Osteocyte (in vitro differentiated cells): Measurements from ENCODE around the gene REPIN1. TPM values are rescaled to one million over a fixed set of nuclear protein-coding genes. Genes with fewer than 3 reads are reported as not detected.

Experiments used
- DNase-seq: peaks from one replicate; pipeline ENCODE4 v3.0.0; 2021; ENCODE audit warnings: mixed read lengths; ENCODE audit not compliant: unreplicated experiment; ENCODE audit errors: extremely low spot score
- H3K27ac Mint-ChIP-seq: one replicate; pipeline ENCODE4 v1.8.0; 2021; ENCODE audit warnings: mild to moderate bottlenecking, mixed read lengths; ENCODE audit not compliant: unreplicated experiment
- H3K27me3 Mint-ChIP-seq: one replicate; pipeline ENCODE4 v1.8.0; 2021; ENCODE audit warnings: mixed read lengths; ENCODE audit not compliant: unreplicated experiment
- H3K36me3 Mint-ChIP-seq: one replicate; pipeline ENCODE4 v1.8.0; 2021; ENCODE audit warnings: mixed read lengths; ENCODE audit not compliant: unreplicated experiment
- H3K4me1 Mint-ChIP-seq: one replicate; pipeline ENCODE4 v1.8.0; 2021; ENCODE audit warnings: mixed read lengths; ENCODE audit not compliant: unreplicated experiment
- H3K4me3 Mint-ChIP-seq: one replicate; pipeline ENCODE4 v1.8.0; 2021; ENCODE audit warnings: mild to moderate bottlenecking, moderate library complexity, mixed read lengths; ENCODE audit not compliant: unreplicated experiment
- H3K9me3 Mint-ChIP-seq: one replicate; pipeline ENCODE4 v1.8.0; 2021; ENCODE audit warnings: mixed read lengths; ENCODE audit not compliant: unreplicated experiment
- CTCF ChIP-seq: fragments of 200-600 bp; sonication (generic); IDR thresholded peaks from 2 replicates; pipeline ENCODE4 v1.5.0; 2021; ENCODE audit warnings: antibody characterized with exemption, mild to moderate bottlenecking, moderate library complexity
- total RNA-seq: library from RNA; stranded (reverse); gene quantifications from 2 replicates; pipeline ENCODE4 v1.2.1, GENCODE V29; 2021

REPIN1 gene
- total RNA-seq, 1 donor from 2014 or later, result 66.3 TPM

- DNase-seq, result no peak
- H3K4me1 Mint-ChIP-seq, result peaks cover 10% of the 10 kb centered on the region
- no peaks in the 10 kb centered on the region for H3K9me3 Mint-ChIP-seq
- H3K4me3 Mint-ChIP-seq, result no peak overlapping the region
- no peak for TF ChIP-seq CTCF
- no peaks in the 10 kb centered on the region for H3K27me3 Mint-ChIP-seq
- no peak overlapping the region for H3K27ac Mint-ChIP-seq
- H3K36me3 Mint-ChIP-seq, result no peaks in the 10 kb centered on the region
Observed at GRCh38 chr7:150393325-150393724, 24.7 kb downstream of the REPIN1 start.

GRCh38 chr7:150396426-150396825, 27.8 kb downstream of the REPIN1 start:
- Mint-ChIP-seq H3K36me3 (no peaks in the 10 kb centered on the region), H3K27me3 (no peaks in the 10 kb centered on the region), H3K4me3 (no peak overlapping the region), H3K4me1 (peaks cover 16% of the 10 kb centered on the region), H3K9me3 (no peaks in the 10 kb centered on the region), H3K27ac (no peak overlapping the region)
- DNase-seq, result no peak
- TF ChIP-seq CTCF, result no peak

GRCh38 chr7:150396851-150397260, 28.2 kb downstream of the REPIN1 start:
- H3K9me3 Mint-ChIP-seq, result no peaks in the 10 kb centered on the region
- H3K4me1 Mint-ChIP-seq, result peaks cover 13% of the 10 kb centered on the region
- H3K36me3 Mint-ChIP-seq, result no peaks in the 10 kb centered on the region
- no peak overlapping the region for H3K27ac Mint-ChIP-seq
- H3K4me3 Mint-ChIP-seq, result no peak overlapping the region
- DNase-seq, result no peak
- H3K27me3 Mint-ChIP-seq, result no peaks in the 10 kb centered on the region
- no peak for TF ChIP-seq CTCF

- no peaks in the 10 kb centered on the region for H3K36me3 Mint-ChIP-seq
- TF ChIP-seq CTCF, result no peak
- no peak for DNase-seq
- H3K9me3 Mint-ChIP-seq, result no peaks in the 10 kb centered on the region
- H3K27me3 Mint-ChIP-seq, result no peaks in the 10 kb centered on the region
- peaks cover 11% of the 10 kb centered on the region for H3K4me1 Mint-ChIP-seq
- no peak overlapping the region for H3K27ac Mint-ChIP-seq
- H3K4me3 Mint-ChIP-seq, result no peak overlapping the region
Observed at GRCh38 chr7:150397346-150398107, 28.9 kb downstream of the REPIN1 start.

DNA sequence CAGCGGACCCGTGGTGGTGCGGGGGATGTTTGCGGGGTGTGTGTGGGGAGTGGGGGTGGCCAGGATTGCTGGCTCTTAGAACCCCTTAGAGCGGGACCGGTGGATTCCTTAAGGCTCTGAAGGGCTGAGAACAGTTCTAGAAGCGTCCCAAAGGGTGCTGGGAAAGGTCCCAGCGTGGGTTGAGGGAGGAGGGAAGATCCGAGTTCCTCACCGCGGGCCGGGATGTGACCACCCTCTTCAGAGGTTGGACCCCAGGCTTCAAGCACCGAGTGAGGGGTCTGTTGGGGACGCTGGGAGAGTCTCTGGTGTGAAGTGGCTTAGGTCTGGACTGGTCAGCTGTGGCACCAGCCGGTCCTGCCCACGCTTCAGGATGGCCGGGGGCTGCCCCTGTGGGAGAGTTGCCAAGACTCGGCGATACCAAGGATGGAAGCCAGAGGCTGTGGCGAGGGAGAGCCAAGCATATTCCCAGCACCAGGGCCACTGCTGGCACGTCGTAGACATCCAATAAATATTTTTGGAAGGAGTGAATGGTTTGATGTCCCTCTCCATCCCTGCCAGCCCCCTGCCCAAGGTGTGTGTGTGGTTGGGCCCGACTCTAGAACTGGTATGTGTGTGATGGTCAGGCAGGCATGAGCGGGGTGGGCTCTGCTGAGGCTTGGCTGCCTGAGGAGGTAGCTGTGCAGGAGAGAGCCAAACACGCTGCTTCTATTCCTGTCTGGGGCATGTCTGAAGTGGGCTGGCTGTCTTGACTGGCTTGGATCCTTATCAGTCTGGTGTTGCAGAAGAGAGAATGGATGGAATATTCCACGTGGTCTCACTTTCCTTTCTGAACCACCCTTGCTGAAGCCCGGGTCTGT, 29.7 kb downstream of the REPIN1 start:
- no peak for DNase-seq
- H3K27me3 Mint-ChIP-seq, result no peaks in the 10 kb centered on the region
- H3K4me1 Mint-ChIP-seq, result peaks cover 11% of the 10 kb centered on the region
- no peak overlapping the region for H3K4me3 Mint-ChIP-seq
- H3K27ac Mint-ChIP-seq, result no peak overlapping the region
- no peaks in the 10 kb centered on the region for H3K36me3 Mint-ChIP-seq
- no peaks in the 10 kb centered on the region for H3K9me3 Mint-ChIP-seq
- TF ChIP-seq CTCF, result no peak
